NB4 (cell line): ENCODE data around the gene ZNF705A.
"Not testable (repeated sequence)": the region's sequence is repeated elsewhere in the genome, so short reads cannot be mapped to it uniquely, and the experiment has no call there.

ENCODE experiments used
- MYC ChIP-seq: IDR thresholded peaks from 2 replicates; pipeline ENCODE4 v1.6.1; 2011; ENCODE audit warnings: low read depth, low read length
- POLR2A ChIP-seq: IDR thresholded peaks from 2 replicates; pipeline ENCODE4 v1.6.1; 2011; ENCODE audit warnings: mild to moderate bottlenecking; ENCODE audit not compliant: insufficient read length; ENCODE audit errors: extremely low read depth
- TF ChIP-seq, protein P1 (sequence below): IDR thresholded peaks from one replicate; pipeline ENCODE4 v1.5.1; 2012; ENCODE audit warnings: low read depth, low read length
- TF ChIP-seq, protein P2 (sequence below): IDR thresholded peaks from 2 replicates; pipeline ENCODE4 v1.6.1; 2011; ENCODE audit warnings: low read depth, low read length

DNA sequence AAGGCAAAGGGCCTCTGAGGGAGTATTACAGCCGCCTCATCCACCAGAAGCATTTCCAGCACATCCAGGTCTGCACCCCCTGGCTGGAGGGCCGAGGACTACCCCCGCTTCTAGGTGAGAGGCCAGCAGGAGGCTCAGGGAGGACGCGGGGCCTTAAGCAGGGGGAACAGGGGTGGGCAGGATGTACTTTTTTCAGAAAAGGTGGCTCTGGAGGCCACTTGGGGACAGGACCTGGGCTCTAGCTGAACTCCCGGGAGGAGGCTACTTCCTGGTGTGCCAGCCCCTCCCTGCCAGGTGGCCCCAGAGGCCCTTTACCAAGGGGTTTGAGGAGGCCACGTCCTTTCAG lies 70.9 kb downstream of the ZNF705A start:
- TF ChIP-seq, protein P1, sequence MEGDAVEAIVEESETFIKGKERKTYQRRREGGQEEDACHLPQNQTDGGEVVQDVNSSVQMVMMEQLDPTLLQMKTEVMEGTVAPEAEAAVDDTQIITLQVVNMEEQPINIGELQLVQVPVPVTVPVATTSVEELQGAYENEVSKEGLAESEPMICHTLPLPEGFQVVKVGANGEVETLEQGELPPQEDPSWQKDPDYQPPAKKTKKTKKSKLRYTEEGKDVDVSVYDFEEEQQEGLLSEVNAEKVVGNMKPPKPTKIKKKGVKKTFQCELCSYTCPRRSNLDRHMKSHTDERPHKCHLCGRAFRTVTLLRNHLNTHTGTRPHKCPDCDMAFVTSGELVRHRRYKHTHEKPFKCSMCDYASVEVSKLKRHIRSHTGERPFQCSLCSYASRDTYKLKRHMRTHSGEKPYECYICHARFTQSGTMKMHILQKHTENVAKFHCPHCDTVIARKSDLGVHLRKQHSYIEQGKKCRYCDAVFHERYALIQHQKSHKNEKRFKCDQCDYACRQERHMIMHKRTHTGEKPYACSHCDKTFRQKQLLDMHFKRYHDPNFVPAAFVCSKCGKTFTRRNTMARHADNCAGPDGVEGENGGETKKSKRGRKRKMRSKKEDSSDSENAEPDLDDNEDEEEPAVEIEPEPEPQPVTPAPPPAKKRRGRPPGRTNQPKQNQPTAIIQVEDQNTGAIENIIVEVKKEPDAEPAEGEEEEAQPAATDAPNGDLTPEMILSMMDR = not testable (repeated sequence)
- not testable (repeated sequence) for TF ChIP-seq POLR2A, MYC
- TF ChIP-seq, protein P2, sequence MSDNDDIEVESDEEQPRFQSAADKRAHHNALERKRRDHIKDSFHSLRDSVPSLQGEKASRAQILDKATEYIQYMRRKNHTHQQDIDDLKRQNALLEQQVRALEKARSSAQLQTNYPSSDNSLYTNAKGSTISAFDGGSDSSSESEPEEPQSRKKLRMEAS = not testable (repeated sequence)
